CD4-positive, alpha-beta T cell treated with Interleukin-1 beta for 1 hour (primary cell): ENCODE measurements around the gene RIN3.

ENCODE experiments used
- DNase-seq, 2 donors: peaks; one replicate each; pipeline ENCODE4 v3.0.0-alpha.2; 2020 to 2022

Gene RIN3

GRCh38 chr14:92484132-92484823 lies 29.3 kb upstream of the RIN3 start:
- DNase-seq: no peak

GRCh38 chr14:92486881-92487280 lies 26.7 kb upstream of the RIN3 start:
- no peak for DNase-seq

GRCh38 chr14:92487513-92488133 lies 26.0 kb upstream of the RIN3 start:
- DNase-seq: no peak

- DNase-seq: no peak
These were observed 24.0 kb upstream of the RIN3 start for GRCh38 chr14:92489394-92490238.

- no peak for DNase-seq
These were observed 23.2 kb upstream of the RIN3 start for GRCh38 chr14:92490239-92490959.

- DNase-seq: no peak
These were observed 21.8 kb upstream of the RIN3 start for GRCh38 chr14:92491782-92492181.

DNA sequence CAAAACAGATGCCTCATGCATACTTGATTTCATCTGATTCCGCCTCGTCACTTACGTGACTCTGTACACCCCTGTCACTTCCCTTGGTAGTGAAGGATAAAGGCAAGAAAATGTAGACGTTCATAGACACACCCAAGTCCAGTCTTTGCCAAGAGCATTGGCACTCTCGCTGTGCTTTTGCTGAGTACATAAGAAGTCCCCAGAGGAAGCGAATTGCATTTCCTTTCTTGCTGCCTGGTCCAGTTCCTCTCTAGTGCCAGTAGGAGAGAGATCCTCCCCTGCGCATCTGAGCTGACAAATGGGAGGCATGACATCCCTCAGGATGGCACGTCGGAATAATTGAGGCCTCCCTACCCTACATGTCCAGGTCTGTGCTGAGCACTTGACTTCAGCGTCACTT lies 21.3 kb upstream of the RIN3 start:
- DNase-seq: peak in 1 of 2 donors; percentile 59

DNA sequence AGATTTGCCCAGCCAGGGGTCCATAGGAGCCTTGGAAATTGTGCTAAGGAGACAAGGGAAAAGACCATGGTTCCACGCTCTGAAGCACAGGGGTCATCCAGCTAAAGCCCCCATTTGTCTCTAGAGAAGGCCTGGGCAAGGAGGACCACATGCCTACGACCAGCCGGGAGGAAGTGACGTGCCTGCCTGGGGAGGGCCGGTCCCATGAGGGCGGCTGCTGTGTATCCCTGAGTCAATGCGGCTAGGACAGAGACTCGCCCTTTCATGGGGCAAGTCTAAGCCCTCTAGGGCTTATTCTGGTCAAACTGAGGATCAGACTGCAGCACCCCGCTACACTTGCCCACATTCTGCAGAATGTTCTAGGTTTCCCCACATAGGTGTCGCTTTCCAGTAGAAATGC lies 20.6 kb upstream of the RIN3 start:
- DNase-seq: no peak

DNA sequence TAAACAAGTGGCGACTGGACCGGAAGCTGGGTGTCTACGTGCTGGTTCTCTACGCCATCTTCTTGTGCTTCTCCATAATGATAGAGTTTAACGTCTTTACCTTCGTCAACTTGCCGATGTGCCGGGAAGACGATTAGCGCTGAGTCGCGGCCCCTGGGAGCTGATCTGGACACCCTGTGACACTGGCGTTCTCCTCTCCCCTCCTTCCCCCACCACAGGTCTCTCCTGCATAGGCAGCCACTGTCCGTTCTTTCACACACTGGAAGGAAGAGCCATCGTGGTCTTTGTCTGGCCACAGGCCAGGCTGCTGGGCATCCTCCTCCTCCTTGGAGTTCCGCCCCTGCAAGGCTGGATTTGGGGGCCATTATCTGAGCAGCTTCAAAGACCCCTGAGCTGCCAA lies 20.1 kb upstream of the RIN3 start:
- DNase-seq: no peak

DNA sequence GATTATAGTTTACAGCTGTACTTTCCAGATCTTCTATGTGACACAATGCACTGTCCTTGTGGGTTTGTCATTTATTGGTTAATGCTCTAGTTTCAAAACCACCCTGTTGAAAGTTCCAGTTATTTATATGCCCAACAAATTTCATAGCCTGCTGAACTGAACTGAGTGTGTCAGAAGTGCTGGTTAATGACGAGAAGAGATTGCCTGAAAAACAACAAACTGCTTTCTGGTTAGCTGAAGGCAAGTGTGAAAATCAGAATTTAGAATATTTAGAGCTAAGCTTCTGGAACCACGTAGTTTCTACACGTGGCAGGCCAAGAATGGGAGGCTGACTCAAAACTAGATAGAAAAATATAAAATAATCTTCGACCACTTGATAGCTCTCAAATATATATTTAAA lies 19.1 kb upstream of the RIN3 start:
- DNase-seq: no peak

GRCh38 chr14:92495027-92495426 lies 18.6 kb upstream of the RIN3 start:
- peak in 1 of 2 donors; percentile 76 for DNase-seq

DNA sequence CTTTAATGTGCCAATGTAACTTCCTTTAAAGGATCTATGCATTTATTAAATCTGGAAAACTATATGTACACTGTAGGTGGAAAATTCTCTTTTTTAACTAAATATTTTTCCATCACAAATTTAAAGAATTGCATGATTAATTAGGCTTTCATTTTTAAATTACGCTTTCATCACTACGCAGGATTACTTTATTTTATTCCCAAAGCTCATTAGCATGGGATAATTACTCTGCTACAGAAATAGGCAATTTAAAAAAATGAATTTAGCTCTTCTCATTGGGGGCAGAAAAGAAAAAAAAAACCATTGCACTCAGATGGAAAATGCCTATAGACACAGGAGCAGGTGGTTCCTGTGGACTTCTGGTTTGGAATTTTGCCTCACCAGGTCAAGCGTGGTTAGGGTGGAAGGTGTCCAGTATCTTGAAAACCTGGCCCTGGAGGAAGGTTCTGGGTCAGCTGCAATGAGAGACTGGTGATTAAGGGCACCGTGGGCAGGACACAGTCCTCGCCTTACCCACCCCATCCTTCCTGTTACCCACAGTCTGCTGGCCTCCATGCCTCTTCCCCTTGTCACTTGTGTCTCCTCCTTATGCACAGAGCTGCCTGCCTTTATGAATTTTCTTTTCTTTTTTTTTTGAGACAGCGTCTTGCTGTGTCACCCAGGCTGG lies 17.3 kb upstream of the RIN3 start:
- DNase-seq: no peak

- no peak for DNase-seq
These were observed 16.2 kb upstream of the RIN3 start for GRCh38 chr14:92497391-92497790.

DNA sequence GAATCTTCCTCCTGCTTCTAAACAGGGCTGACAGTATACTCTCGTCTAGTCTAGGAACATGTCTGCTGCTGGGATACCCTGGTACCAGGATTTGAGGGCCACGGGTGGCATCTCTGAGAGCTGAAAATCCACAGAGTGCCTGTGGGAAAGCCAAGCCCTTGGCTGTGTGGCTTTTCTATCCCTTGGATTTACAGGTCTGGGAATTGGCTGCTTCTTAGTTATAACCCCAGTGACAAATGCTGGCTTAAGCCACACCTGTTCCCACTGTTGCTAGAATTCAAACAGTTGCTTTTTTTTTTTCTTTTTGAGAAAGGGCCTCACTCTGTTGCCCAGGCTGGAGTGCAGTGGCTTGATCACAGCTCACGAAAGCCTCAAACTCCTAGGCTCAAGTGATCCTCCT lies 14.3 kb upstream of the RIN3 start:
- no peak for DNase-seq

DNA sequence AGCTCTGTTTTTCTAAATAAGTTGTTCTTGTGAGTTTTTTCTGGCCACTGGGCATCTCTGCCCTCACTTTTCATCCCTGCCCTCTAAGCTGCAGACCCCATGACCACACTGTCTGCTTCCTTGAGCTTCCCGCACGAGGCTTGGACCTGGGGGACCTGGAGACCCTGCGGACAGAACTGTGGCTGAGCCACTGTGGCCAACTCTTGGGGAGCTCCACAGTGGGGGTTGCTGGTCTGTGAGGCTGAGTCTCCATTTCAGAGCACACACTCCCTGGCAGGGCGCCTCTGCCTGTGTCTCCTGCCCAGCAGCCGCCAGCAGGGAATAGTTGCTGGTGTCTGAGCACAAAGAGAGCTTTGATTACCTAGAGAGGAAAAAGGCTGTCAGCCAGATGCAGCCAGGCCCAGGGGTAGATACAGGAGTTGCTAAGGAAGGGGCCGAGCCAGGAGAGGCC lies 13.1 kb upstream of the RIN3 start:
- no peak for DNase-seq

- no peak for DNase-seq
These were observed 11.7 kb upstream of the RIN3 start for GRCh38 chr14:92501891-92502351.

GRCh38 chr14:92502541-92503286 lies 10.9 kb upstream of the RIN3 start:
- DNase-seq: no peak

DNA sequence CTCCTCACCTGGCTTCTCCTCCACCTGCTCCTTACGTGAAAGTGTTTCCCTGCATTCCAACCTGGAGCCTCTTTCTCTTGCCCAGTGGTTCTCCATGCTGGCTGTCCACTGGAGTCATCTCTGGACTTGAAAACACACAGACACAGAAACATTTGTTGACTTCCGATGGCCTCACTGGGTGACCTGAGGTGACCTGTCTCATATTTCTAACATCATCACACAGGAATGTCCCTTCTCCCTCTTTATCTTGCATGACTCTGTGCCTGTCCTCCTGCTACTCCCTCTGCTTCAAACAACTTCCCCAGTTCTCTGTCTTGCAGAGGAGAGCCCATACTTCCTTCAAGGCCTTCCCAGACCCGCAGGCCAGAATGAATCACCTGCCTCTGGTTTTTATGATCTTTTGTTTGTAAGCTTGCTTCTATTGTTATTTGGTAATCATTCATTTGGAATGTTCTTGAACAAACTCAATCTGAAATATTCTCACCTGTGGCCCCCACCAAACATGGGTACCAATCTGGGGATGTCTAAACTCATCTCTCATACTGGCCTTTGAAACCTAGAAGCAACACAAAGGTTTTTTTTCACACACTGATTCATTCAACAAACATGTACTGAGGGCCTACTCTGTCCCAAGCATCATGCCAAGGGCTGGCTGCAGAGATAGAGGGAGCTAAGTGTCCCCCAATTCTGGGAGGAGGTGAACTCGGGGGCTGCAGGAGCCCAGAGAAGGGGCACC lies 9.7 kb upstream of the RIN3 start:
- DNase-seq: peak in 1 of 2 donors; percentile 39

DNA sequence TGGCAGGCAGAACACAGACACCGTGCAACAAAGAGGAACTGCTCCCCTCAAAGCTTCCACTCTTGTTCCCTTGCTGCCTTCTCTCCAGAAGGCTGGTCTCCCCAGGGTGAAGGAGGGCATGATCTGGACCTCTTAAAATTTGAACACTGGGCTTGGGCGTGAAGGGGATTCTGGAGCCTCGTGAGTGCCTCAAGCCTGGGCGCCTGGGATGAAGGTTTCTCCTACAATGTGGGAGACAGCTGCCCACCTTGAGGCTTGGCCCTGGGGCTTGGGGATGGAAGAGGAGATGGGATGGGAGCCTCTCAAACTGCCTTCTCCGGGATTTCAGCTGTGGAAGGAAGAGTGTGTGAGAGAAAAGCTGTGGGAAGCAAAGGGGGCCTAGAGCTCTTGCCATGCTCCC lies 7.8 kb upstream of the RIN3 start:
- no peak for DNase-seq

- no peak for DNase-seq
These were observed 7.3 kb upstream of the RIN3 start for GRCh38 chr14:92506231-92506630.

DNA sequence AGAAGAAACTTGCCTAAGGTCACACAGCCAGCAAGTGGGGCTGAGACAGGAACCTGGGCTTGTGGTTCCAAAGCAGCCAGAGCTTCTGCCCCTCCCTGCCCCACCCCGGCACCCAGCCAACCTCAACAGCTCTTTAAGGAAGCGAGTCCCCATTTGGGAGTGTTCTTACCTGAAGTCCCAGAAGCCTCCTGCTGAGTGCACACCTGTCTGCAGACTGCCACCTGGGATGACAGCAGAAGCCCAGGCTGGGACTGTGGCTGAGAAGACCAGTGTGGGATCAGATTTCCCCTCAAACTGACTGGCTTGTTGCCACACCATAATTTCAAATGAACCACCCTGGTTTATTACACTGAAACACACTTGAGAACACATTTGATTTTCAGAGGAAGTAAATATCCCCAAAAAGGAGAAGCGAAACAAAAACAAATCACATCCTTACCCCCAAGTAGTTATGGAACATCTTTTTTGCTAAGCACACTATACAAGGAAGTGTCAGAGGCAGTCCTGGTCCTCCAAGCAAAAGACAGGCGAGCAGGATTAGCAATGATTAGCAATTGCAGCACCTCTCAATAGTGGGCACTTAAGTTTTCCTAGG lies 6.3 kb upstream of the RIN3 start:
- peak in 1 of 2 donors; percentile 48 for DNase-seq
